HepG2 (cell line): ENCODE measurements around the gene POLDIP3. TPM values are rescaled to one million over a fixed set of nuclear protein-coding genes. Genes with fewer than 3 reads are reported as not detected.

Experiments used
- ATF7-NPFF ChIP-seq: sonication (generic); formaldehyde crosslinking; IDR thresholded peaks from 2 replicates; pipeline ENCODE4 v1.8.1; 2023; ENCODE audit warnings: mild to moderate bottlenecking, low read depth, missing genetic modification reagents, moderate library complexity
- CEBPG ChIP-seq: IDR thresholded peaks from 2 replicates; pipeline ENCODE4 v1.6.1; 2016
- MYC ChIP-seq: sonication (generic); formaldehyde crosslinking; IDR thresholded peaks from 2 replicates; pipeline ENCODE4 v1.9.0; 2021; ENCODE audit warnings: missing genetic modification reagents, borderline replicate concordance
- PAWR ChIP-seq: sonication (generic); formaldehyde crosslinking; IDR thresholded peaks from 2 replicates; pipeline ENCODE4 v1.4.0; 2020; ENCODE audit warnings: missing genetic modification reagents, mild to moderate bottlenecking, borderline replicate concordance
- RBM39 ChIP-seq: fragments of 200-400 bp; formaldehyde crosslinking; IDR thresholded peaks from one replicate; pipeline ENCODE4 v1.6.1; 2018; ENCODE audit warnings: antibody characterized with exemption, mild to moderate bottlenecking, low read depth, low read length; ENCODE audit not compliant: poor library complexity, severe bottlenecking
- RFX1 ChIP-seq: fragments of 450-650 bp; IDR thresholded peaks from 2 replicates; pipeline ENCODE4 v1.6.1; 2017
- SNAI1 ChIP-seq: sonication (generic); formaldehyde crosslinking; IDR thresholded peaks from 2 replicates; pipeline ENCODE4 v1.5.0; 2020; ENCODE audit warnings: mild to moderate bottlenecking, missing genetic modification reagents, borderline replicate concordance
- SNRNP70 ChIP-seq: fragments of 200-400 bp; formaldehyde crosslinking; IDR thresholded peaks from 2 replicates; pipeline ENCODE4 v1.6.1; 2017; ENCODE audit warnings: mild to moderate bottlenecking, low read depth, low read length, moderate library complexity
- SRSF1 ChIP-seq: fragments of 200-400 bp; formaldehyde crosslinking; optimal IDR thresholded peaks from 2 replicates; pipeline ENCODE3; 2017; ENCODE audit warnings: mild to moderate bottlenecking, low read depth, low read length, moderate library complexity
- ZNF230 ChIP-seq: sonication (generic); formaldehyde crosslinking; IDR thresholded peaks from 2 replicates; pipeline ENCODE4 v1.4.0; 2020; ENCODE audit warnings: mild to moderate bottlenecking, missing genetic modification reagents
- ZNF260 ChIP-seq: sonication (generic); formaldehyde crosslinking; IDR thresholded peaks from 2 replicates; pipeline ENCODE4 v1.4.0; 2020; ENCODE audit warnings: missing genetic modification reagents, low read depth, mild to moderate bottlenecking, borderline replicate concordance
- ZNF556 ChIP-seq: sonication (generic); formaldehyde crosslinking; IDR thresholded peaks from 2 replicates; pipeline ENCODE4 v1.4.0; 2020; ENCODE audit warnings: mild to moderate bottlenecking, missing genetic modification reagents, borderline replicate concordance
- ZNF563 ChIP-seq: sonication (generic); formaldehyde crosslinking; IDR thresholded peaks from 2 replicates; pipeline ENCODE4 v1.8.0; 2022; ENCODE audit warnings: mild to moderate bottlenecking, moderate library complexity, missing genetic modification reagents
- ZNF567 ChIP-seq: sonication (generic); formaldehyde crosslinking; IDR thresholded peaks from 2 replicates; pipeline ENCODE4 v1.8.1; 2023; ENCODE audit warnings: mild to moderate bottlenecking, missing genetic modification reagents, borderline replicate concordance
- ZNF775 ChIP-seq: sonication (generic); formaldehyde crosslinking; IDR thresholded peaks from 2 replicates; pipeline ENCODE4 v1.4.0; 2020; ENCODE audit warnings: missing genetic modification reagents, mild to moderate bottlenecking, moderate library complexity, borderline replicate concordance
- polyA plus RNA-seq, 8 experiments: library from polyadenylated mRNA; depleted of rRNA in 3 of 8; stranded (reverse) in 7 of 8; unstranded in 1 of 8; fragments of >200 nt; fragmentation: Illumina TruSeq in 4 of 8; extraction: Trizol in 4 of 8; gene quantifications; 2 replicates each; pipeline versions ENCODE4 v1.2.1 to v1.2.3, GENCODE V29; 2011 to 2016; ENCODE audit warnings: low read depth in 4 of 8, missing spikeins in 1 of 8, mixed read lengths in 1 of 8; ENCODE audit not compliant: insufficient read depth in 1 of 8
- total RNA-seq, 5 experiments: library from RNA; depleted of rRNA; stranded (reverse); fragments of >200 nt; fragmentation: Illumina TruSeq; extraction: Trizol; gene quantifications; 2 replicates each; pipeline ENCODE4 v1.2.3, GENCODE V29; 2016; ENCODE audit warnings: low read depth in 1 of 5
- TF ChIP-seq, protein P1 (sequence below): sonication (generic); formaldehyde crosslinking; IDR thresholded peaks from 2 replicates; pipeline ENCODE4 v1.5.1; 2020; ENCODE audit warnings: mild to moderate bottlenecking, moderate library complexity, missing genetic modification reagents
- TF ChIP-seq, protein P2 (sequence below): sonication (generic); formaldehyde crosslinking; IDR thresholded peaks from 2 replicates; pipeline ENCODE4 v1.4.0; 2020; ENCODE audit warnings: missing genetic modification reagents
- TF ChIP-seq, protein P3 (sequence below): IDR thresholded peaks from 2 replicates; pipeline ENCODE4 v1.6.1; 2016; ENCODE audit warnings: mild to moderate bottlenecking
- TF ChIP-seq, protein P4 (sequence below): sonication (generic); formaldehyde crosslinking; IDR thresholded peaks from 2 replicates; pipeline ENCODE4 v1.4.0; 2020; ENCODE audit warnings: missing genetic modification reagents
- TF ChIP-seq, protein P5 (sequence below): sonication (generic); formaldehyde crosslinking; IDR thresholded peaks from 2 replicates; pipeline ENCODE4 v1.4.0; 2020; ENCODE audit warnings: low read depth, mild to moderate bottlenecking, missing genetic modification reagents

The POLDIP3 gene
- total and polyA plus RNA-seq, 2 of the 13 experiments (the other 11 are each of a cell fraction or from before 2014, with no cell fraction given), result 45.8 to 47.4 TPM

DNA sequence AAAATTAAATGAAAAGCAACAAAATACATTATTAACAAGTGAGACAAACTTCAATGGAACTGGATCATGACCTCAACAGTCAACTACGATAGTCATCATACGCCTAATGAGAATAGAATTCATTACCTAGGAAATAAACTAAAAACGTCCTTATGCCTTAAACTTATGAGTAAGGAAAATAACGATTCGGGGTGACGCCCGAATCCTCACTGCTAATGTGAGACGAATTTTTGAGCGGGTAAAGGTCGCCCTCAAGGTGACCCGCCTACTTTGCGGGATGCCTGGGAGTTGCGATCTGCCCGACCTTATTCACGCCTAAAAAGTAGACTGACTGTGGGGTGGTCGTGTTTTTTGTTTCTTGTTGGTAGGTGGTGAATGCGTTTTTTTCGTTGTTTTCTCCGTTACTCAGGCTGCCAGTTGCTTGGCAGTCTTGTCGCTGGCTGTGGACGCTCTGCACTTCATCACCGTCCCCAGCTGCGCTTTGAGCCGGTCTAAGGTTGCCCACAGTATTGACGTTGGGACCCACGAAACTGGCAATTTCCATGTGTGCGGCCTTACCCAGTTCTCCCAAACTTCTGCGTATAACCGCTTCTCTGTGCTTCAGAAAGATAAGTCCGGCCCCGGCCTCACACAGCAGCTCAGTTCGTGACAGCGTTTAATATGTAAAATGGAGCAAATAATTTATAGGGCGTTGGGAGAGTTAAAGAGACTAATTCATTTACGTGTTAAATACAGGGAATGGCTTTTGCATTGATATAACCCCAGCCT lies 593 bp upstream of the POLDIP3 start (continued):
- TF ChIP-seq SNAI1 (CRISPR knock-in tag) (peak; percentile 92), ZNF563 (no peak), ZNF230 (CRISPR knock-in tag) (peak; percentile 93), ZNF567 (no peak), SRSF1 (no peak), RBM39 (peak; percentile 76), ATF7-NPFF (peak; percentile 88), ZNF556 (CRISPR knock-in tag) (0 out of 2 replicates have a peak, but pooled peaks have one; percentile 46), ZNF775 (peak; percentile 36; the same call in 1 of the 2 replicates), CEBPG (CRISPR knock-in tag) (peak; percentile 41), ZNF260 (CRISPR knock-in tag) (no peak), SNRNP70 (no peak), PAWR (CRISPR knock-in tag) (0 out of 2 replicates have a peak, but pooled peaks have one; percentile 81), MYC (CRISPR knock-in tag) (peak; percentile 57; the same call in 1 of the 2 replicates), RFX1 (no peak)
- TF ChIP-seq, protein P1, sequence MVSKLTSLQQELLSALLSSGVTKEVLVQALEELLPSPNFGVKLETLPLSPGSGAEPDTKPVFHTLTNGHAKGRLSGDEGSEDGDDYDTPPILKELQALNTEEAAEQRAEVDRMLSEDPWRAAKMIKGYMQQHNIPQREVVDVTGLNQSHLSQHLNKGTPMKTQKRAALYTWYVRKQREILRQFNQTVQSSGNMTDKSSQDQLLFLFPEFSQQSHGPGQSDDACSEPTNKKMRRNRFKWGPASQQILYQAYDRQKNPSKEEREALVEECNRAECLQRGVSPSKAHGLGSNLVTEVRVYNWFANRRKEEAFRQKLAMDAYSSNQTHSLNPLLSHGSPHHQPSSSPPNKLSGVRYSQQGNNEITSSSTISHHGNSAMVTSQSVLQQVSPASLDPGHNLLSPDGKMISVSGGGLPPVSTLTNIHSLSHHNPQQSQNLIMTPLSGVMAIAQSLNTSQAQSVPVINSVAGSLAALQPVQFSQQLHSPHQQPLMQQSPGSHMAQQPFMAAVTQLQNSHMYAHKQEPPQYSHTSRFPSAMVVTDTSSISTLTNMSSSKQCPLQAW, result no peak
- TF ChIP-seq, protein P2, sequence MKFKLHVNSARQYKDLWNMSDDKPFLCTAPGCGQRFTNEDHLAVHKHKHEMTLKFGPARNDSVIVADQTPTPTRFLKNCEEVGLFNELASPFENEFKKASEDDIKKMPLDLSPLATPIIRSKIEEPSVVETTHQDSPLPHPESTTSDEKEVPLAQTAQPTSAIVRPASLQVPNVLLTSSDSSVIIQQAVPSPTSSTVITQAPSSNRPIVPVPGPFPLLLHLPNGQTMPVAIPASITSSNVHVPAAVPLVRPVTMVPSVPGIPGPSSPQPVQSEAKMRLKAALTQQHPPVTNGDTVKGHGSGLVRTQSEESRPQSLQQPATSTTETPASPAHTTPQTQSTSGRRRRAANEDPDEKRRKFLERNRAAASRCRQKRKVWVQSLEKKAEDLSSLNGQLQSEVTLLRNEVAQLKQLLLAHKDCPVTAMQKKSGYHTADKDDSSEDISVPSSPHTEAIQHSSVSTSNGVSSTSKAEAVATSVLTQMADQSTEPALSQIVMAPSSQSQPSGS (CRISPR knock-in tag), result peak; percentile 97
- TF ChIP-seq, protein P3, sequence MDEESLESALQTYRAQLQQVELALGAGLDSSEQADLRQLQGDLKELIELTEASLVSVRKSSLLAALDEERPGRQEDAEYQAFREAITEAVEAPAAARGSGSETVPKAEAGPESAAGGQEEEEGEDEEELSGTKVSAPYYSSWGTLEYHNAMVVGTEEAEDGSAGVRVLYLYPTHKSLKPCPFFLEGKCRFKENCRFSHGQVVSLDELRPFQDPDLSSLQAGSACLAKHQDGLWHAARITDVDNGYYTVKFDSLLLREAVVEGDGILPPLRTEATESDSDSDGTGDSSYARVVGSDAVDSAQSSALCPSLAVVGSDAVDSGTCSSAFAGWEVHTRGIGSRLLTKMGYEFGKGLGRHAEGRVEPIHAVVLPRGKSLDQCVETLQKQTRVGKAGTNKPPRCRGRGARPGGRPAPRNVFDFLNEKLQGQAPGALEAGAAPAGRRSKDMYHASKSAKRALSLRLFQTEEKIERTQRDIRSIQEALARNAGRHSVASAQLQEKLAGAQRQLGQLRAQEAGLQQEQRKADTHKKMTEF (CRISPR knock-in tag), result peak; percentile 100
- TF ChIP-seq, protein P4, sequence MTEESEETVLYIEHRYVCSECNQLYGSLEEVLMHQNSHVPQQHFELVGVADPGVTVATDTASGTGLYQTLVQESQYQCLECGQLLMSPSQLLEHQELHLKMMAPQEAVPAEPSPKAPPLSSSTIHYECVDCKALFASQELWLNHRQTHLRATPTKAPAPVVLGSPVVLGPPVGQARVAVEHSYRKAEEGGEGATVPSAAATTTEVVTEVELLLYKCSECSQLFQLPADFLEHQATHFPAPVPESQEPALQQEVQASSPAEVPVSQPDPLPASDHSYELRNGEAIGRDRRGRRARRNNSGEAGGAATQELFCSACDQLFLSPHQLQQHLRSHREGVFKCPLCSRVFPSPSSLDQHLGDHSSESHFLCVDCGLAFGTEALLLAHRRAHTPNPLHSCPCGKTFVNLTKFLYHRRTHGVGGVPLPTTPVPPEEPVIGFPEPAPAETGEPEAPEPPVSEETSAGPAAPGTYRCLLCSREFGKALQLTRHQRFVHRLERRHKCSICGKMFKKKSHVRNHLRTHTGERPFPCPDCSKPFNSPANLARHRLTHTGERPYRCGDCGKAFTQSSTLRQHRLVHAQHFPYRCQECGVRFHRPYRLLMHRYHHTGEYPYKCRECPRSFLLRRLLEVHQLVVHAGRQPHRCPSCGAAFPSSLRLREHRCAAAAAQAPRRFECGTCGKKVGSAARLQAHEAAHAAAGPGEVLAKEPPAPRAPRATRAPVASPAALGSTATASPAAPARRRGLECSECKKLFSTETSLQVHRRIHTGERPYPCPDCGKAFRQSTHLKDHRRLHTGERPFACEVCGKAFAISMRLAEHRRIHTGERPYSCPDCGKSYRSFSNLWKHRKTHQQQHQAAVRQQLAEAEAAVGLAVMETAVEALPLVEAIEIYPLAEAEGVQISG (CRISPR knock-in tag), result peak; percentile 88
- TF ChIP-seq, protein P5, sequence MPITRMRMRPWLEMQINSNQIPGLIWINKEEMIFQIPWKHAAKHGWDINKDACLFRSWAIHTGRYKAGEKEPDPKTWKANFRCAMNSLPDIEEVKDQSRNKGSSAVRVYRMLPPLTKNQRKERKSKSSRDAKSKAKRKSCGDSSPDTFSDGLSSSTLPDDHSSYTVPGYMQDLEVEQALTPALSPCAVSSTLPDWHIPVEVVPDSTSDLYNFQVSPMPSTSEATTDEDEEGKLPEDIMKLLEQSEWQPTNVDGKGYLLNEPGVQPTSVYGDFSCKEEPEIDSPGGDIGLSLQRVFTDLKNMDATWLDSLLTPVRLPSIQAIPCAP (CRISPR knock-in tag), result no peak
